ENCODE data around the gene SMYD3.

- no peak for TF ChIP-seq PML (IDR thresholded peaks at IDR 0.05; ENCODE audit: low read length)
- TF ChIP-seq POLR2G (IDR thresholded peaks at IDR 0.05; ENCODE audit: low read depth, low read length): no peak
- TF ChIP-seq EZH2 (IDR thresholded peaks at IDR 0.05; ENCODE audit: borderline replicate concordance, low read depth, low read length): no peak
- TF ChIP-seq KLF13 (tag; IDR thresholded peaks at IDR 0.05; ENCODE audit: borderline replicate concordance, low read depth): no peak
Measured at GRCh38 chr1:246161626-246162025, 345.5 kb downstream of the SMYD3 start.

Measured in K562 (cell line).